DMS53 treated with DMSO at 0.1 percent for 48 hours (cell line): Measurements from ENCODE around the gene CLDN16.
A peak's percentile ranks its signal among the peaks of the same experiment; 100 is the strongest.

Experiments
- DNase-seq: peaks from one replicate; lab custom pipeline; 2025; ENCODE audit not compliant: unreplicated experiment; lab: John Stamatoyannopoulos, UW

The CLDN16 gene

GRCh38 chr3:190378240-190378891 is 9.6 kb upstream of the CLDN16 start:
- DNase-seq = no peak

DNA sequence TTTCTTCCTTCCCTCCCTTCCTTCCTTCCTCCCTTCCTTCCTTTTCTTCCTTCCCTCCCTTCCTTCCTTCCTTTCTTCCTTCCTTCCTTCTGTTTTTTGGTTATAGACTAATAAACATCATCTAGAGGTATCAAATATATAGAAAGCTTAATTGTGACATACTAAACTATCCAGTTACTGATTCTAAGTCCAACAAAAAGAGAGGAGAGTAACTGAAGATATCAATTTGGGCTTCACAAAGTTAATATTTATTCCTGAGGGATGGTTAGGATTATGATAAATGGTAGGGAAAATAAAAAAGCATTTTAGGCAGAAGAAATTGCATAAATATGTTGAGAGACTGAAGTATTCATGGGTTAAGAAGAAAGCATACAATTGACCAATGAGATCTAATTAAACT is 7.8 kb upstream of the CLDN16 start:
- DNase-seq = no peak

DNA sequence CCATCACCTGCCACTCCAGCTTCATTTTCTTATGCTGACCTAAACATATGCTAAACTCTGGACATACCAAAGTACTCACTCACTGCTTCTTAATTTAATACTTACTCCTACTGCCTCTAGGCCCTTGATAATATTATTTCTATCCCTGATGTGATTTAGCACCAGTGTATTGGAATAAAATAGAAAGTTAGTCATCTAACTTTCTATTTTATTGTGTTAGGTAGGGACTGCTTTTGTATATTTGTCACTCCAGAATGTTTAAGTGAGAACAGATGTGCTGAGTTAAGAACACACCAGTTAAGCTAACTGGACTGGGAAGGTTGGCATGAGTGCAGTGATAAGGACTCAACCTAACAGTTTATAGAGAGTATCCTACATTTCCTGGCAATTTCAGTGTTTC is 6.5 kb upstream of the CLDN16 start:
- DNase-seq = no peak

GRCh38 chr3:190382082-190382481 is 5.9 kb upstream of the CLDN16 start:
- no peak for DNase-seq

- peak; percentile 91 for DNase-seq
Observed at GRCh38 chr3:190384309-190384756, 3.6 kb upstream of the CLDN16 start.

GRCh38 chr3:190385731-190386688 is 2.0 kb upstream of the CLDN16 start:
- peak; percentile 24 for DNase-seq

GRCh38 chr3:190388703-190389102 is 740 bp downstream of the CLDN16 start:
- no peak for DNase-seq

DNA sequence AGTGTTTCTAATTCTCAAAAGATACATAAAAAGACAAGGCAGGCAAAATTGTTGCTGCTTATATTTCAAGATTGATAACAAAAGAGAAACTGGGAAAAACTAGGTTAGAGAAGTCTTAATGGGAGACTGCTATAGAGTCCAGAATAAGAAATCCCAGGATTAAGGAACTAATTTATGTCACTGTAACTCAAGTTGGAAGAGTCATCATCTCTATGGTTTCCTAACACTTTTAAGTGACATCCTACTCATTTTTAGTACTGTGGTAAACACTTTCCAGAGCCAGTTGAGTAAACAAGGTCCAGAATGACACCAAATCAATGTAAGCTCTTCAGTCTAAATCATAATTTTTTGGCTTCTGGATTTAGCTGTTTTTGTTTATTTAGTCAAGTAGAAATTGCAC is 8.0 kb downstream of the CLDN16 start:
- DNase-seq = no peak

GRCh38 chr3:190397889-190398288 is 9.9 kb downstream of the CLDN16 start:
- DNase-seq = no peak

DNA sequence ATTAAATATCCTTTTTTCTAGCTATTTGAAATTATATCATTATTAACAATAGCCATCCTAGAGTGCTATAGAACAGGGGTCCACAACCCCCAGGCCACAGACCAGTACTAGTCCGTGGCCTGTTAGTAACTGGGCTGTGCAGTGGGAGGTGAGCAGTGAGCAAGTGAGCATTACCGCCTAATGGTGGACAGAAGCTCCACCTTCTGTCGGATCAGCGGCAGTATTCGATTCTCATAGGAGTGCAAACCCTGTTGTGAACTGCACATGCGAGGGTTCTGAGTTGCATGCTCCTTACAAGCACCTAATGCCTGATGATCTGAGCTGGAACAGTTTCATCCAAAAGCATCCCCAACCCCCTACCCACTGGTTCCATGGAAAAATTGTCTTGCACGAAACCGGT is 11.7 kb downstream of the CLDN16 start:
- DNase-seq = no peak

- no peak for DNase-seq
Observed at GRCh38 chr3:190401963-190402362, 14.0 kb downstream of the CLDN16 start.

DNA sequence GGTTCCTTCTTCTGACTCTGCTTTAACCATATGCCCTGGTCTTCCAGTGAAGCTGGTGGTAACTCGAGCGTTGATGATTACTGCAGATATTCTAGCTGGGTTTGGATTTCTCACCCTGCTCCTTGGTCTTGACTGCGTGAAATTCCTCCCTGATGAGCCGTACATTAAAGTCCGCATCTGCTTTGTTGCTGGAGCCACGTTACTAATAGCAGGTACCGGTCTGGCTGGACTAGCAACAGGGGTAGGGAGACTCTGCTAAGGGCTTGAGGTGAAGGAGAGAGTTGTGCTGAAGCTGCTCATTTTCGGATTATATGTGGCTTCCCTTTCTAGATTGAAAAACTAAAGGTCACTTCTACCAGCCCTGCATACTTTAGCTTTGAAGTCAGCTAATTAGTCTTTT is 16.8 kb downstream of the CLDN16 start:
- DNase-seq = no peak

GRCh38 chr3:190414297-190414696 is 26.3 kb downstream of the CLDN16 start:
- no peak for DNase-seq

DNA sequence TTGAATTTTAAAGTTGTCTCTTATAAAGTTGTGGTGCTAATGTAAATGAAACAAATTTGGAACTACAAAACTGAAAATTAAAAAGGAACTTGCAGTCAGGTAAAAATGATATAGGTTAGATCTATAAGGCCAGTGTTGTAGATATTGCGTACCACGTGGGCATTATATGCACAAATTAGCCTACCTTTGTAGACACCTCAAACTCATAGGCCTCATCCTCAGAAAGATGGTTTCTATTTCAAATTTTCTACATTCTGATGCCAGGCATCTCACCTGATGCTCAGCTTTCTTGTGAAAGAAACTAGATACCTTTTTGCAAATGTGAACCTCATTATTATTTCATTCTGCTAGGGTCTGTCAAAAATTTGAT is 36.1 kb downstream of the CLDN16 start:
- DNase-seq = no peak

DNA sequence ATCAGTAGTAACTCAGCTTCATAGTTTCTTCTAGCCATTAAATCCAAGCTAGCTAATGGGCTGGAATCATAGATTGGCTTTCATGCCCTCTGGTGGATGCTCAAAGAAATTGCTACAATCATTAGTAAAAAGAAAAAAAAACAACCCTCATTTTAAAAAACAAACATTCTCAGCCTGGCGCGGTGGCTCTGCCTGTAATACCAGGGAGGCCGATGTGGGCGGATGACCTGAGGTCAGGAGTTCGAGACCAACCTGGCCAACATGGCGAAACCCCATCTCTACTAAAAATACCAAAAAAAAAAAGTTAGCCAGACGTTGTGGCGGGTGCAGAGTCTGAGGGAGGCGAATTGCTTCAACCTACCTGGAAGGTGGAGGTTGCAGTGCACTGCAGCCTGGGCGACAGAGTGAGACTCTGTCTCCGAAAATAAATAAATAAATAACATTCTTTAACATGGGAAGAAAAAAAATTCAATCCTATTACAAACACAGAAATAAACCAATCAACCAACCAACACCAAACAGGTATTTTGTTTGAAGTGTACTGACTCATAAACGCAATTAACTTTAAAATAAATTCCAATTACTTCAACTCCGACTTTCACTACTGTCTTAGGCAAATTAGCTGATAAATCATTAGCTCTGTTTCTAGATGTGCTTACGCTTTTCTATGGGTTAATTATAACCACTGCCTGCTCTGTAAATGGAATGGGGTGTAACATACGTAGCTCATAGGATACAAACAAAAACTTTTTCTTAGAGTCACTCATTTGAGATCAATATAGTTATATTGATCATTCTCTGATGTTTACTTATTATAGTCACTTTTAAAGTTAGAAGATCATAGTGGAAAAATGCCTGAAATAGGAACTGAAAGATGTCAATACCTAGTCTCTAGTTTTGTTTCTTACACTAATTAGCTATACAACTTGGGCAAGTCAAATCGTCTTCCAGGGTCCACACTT is 36.8 kb downstream of the CLDN16 start:
- peak; percentile 59 for DNase-seq

GRCh38 chr3:190425833-190426232 is 37.9 kb downstream of the CLDN16 start:
- DNase-seq = no peak

- no peak for DNase-seq
Observed at GRCh38 chr3:190426806-190427507, 39.0 kb downstream of the CLDN16 start.

- DNase-seq = no peak
Observed at GRCh38 chr3:190429681-190430080, 41.7 kb downstream of the CLDN16 start.

DNA sequence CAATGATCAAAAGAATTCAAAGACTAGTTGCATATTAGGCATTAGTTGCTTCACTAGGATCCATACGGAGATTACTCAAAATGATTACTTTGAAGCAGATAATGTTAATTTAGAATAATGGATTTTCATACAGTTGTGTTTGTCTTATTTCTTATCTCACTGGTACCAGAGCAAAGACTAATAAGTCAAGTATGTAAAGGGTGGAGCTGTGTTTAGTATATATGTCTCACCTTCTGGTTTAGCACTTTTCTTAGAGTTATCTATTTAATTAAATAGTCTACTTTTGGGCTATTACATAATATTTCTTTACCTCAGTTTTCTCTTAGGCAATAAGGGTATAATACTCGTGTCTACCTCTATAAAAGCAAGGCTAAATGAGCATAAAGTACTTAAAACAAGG is 42.9 kb downstream of the CLDN16 start:
- DNase-seq = no peak

- DNase-seq = peak; percentile 8
Observed at GRCh38 chr3:190432216-190432615, 44.3 kb downstream of the CLDN16 start.

GRCh38 chr3:190433626-190434025 is 45.7 kb downstream of the CLDN16 start:
- no peak for DNase-seq
